HG03342 (cell line): Measurements from ENCODE around the gene CTSK.

Experiments
- ATAC-seq: cut with Tn5 transposase; IDR thresholded peaks from one replicate; pipeline ENCODE4 v1.9.1; 2021; ENCODE audit warnings: mild to moderate bottlenecking, moderate library complexity; ENCODE audit not compliant: unreplicated experiment

CTSK gene

DNA sequence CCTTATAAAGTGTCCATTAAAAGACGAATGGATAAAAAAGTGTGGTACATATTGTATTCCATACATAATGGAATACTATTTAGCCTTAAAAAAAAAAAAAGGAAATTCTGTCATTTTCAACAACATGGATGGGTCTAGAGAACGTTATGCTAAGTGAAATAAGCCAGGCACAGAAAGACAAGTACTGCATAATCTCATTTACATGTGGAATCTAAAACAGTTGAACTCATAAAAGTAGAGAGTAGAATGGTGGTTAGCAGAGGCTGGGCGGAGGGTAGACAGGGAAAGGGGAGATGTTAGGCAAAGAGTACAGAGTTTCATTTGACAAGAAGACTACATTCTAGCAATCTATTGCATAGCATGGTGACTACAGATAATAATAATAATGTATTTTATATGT lies 45.0 kb downstream of the CTSK start:
- ATAC-seq = no peak

DNA sequence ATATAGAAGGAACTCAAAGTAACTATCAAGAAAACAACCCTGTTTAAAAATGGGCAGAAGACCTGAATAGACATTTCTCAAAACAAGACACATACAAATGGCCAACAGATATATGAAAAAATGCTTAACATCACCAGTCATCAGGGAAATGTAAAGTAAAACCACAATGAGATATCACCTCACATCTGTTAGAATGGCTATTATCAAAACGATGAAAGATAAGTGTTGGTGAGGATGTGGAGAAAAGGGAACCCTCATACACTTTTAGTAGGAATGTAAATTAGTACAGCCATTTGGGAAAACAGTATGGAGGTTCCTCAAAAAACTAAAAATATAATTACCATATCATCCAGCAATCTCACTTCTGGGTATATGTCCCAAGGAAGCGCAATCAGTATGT lies 45.5 kb downstream of the CTSK start:
- no peak for ATAC-seq

DNA sequence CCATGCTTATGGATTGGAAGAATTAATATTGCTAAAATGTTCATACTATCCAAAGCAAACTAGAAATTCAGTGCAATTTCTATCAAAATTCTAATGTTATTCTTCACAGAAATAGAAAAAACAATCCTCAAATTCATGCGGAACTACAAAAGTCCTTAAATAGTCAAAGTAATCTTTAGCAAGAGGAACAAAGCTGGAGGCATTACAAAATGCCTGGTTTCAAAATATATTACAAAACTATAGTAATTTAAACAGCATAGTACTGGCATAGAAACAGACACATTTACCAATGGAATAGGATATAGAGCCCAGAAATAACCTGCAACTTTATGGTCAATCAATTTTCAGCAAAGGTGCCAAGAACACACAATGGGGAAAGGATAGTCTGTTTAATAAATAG lies 46.3 kb downstream of the CTSK start:
- ATAC-seq = no peak

DNA sequence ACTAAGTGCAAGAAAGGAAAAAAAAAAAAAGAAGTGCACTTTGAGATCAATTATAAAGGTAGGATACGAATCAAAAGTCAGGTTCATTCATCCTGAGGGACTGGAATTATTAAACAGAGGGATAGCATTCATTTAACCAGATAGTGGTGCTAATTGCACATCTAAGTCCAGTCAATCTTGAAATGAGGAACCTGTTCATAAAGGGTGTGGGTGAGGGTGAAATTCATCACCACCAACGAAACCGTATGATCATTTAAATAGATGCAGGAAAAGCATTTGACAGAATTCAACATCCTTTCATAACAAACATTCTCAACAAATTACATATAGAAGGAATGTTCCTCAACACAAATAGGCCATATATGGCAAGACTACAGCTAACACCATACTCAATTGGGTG lies 48.0 kb downstream of the CTSK start:
- no peak for ATAC-seq

DNA sequence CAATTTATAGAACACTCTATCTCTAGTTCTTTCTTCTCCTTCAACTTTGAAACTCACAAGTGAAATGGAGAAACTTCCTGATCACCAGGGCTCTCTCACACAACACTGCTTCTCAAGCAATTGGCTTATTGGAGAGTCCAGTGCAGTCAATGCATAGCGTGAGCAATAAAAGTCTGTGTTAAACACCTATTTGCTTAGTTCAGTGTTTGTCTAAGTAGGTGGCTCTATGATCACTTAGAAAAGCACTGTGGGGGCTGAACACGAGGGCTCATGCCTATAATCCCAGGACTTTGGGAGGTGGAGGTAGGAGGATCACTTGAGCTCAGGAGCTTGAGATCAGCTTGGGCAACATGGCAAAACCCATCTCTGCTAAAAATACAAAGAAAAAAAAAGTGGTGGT lies 54.6 kb downstream of the CTSK start:
- ATAC-seq = no peak

DNA sequence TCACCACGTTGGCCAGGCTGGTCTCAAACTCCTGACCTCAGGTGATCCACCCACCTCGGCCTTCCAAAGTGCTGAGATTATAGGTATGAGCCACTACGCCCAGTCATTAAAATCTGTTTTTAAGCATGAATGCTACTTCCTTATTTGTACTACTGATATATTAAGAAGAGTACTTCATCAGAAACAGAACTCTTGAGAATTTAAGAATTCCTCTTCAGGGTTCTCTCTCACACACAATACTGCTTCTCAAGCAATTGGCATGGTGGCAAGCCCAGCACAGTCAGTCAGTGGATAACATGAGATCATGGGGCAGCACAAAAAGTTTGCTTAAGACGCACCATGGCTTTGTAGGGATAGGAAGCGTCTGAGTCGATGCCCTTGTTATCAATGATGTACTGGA lies 56.6 kb downstream of the CTSK start:
- ATAC-seq = no peak

DNA sequence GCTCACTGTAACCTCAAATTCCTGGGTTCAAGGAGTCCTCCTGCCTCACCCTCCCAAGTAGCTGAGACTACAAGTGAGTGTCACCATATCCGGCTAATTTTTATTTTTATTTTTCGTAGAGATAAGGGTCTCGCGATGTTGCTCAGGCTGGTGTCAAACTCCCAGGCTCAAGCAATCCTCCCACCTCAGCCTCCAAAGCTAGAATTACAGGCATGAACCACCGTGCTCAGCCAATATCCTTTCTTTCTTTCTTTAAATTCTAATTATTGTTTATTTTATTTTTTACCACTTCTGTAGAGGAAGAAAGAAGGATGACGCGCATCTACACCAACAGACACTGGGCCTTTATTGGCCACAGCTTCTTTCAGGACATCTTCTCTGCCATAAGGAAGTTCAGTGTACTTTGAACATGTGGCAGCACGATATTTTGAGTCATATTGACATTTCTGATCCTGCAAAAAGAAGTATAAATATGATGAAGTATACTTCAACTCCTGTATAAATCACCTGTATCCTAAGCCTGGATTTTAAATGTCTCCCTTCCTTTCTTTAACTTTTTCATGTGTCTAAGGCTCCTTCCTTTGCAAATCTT lies 58.2 kb downstream of the CTSK start:
- no peak for ATAC-seq

DNA sequence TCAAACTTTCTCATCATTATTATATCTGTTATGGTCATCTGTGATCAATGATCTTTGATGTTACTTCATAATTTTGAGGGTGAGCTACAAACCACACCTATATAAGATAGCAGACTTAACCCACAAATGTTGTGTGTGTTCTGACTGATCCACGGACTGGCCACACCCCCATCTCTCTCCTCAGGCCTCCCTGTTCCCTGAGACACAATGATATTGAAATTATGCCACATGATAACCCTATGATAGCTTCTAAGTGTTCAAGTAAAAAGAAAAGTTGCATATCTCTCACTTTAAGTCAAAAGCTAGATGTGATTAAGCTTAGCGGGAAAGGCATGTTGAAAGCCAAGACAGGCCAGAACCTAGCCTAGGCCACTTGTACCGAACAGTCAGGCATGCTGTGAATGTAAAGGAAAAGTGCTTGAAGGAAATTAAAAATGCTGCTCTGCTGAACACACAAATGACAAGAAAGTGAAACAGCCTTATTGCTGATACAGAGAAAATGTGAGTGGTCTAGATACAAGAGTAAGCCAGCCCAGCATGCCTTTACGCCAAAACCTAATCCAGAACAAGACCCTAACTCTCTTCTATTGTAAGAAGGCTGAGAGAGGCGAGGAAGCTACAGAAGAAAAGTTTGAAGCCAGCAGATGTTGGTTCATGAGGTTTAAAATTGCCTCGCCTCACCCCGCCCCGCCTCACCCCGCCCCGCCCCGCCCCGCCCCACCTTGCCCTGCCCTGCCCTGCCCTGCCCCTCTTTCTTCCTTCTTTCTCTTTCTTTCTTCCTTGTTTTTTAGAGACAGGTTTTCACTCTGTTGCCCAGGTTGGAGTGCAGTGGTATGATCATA lies 59.0 kb downstream of the CTSK start:
- ATAC-seq = no peak
